NCI-H187 (cell line): ENCODE results near the gene TNRC18.

Experiments used
- DNase-seq, 2 experiments: peaks; one replicate each; lab custom pipeline; 2025; lab: John Stamatoyannopoulos, UW

The TNRC18 gene

GRCh38 chr7:5428478-5429252 lies 5.0 kb upstream of the TNRC18 start:
- DNase-seq: no peak

DNA sequence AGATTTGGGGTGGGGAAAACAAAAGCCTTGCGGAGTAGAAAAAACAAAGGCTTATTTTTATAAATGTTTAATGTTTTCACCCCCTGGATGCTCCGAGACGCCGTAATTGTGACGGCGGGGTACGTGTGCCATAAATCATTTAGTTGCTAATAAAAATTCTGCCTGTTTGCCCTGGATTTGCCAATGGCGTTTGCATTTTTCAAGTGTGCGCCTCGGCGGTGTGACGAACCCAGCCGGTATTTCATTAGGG lies 2.5 kb upstream of the TNRC18 start:
- DNase-seq: peak in 1 of 2 experiments; percentile 53

GRCh38 chr7:5425507-5426225 lies 2.0 kb upstream of the TNRC18 start:
- peak; percentile 51 to 75 for DNase-seq

DNA sequence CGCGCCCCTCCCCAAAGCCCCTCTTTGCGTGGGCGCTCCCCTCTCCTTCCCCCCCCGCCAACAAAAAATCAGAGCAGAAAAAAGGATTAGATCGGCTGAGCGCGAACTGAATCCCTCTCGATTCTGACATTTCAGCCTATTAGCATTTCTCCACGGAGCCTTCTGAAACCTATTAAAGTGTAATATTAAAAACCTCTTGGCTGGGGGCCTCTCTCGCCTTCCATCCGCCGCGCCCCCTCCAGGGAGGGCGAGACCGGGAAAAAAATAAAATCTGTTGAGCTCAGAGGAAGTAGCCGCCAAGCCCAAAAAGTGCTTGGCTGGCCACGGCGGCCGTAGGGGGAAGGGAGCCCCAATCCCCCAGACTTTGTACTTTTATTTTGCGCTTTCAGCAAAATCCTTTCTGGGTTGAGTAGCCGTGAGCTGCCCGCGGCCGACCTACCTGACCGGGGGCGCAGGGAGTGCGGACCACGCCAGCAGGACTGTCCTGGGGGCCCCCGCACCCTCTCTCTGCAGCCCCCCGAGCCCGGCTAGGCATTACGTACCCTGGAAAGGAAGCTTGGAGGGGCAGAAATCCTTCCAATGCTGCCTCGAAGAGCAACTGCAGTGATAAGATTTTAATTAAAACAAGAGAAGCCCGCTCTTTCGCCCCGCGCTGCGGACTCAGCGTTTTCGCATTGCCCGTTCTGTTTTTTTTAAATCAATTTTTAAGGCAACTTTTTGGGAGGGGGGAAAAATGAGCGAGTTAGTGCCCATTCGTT lies 1.3 kb upstream of the TNRC18 start:
- no peak for DNase-seq

- peak; percentile 96 to 98 for DNase-seq
Observed at GRCh38 chr7:5423976-5424748, 528 bp upstream of the TNRC18 start.

- no peak for DNase-seq
Observed at GRCh38 chr7:5422396-5423305, 983 bp downstream of the TNRC18 start.

DNA sequence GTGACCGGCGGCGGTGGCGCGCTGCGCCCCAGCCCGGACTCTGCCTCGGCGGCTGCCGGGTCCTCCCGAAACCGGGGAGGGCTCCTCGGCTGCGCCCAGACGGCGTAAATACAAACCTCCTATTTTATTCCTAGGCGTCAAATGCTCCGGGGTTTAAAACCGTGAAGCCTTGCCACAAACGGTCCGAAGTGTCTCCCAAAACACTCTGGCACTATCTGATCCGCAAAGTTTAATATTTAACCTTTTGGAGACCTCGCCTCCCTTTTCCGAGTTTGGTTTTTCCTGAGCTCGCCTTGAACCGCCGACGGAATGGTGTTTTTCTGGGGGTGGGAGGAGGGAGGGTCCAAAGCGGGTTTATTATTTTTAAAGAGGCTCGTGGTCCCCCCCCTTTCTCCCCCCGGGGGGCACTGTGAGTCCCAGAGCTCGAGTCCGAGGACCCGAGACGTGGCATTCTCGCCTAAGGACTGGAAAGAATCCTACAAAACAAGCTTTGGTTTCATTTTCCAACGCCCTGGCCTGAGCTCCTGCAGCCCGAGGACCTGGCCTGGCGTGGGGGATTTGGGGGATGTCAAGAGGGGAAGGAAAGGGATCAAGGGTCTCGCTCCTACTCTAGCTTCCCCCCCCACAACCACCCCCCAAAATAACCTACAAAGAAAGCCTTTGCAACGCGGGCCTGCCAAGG lies 1.8 kb downstream of the TNRC18 start:
- peak in 1 of 2 experiments; percentile 18 for DNase-seq

DNA sequence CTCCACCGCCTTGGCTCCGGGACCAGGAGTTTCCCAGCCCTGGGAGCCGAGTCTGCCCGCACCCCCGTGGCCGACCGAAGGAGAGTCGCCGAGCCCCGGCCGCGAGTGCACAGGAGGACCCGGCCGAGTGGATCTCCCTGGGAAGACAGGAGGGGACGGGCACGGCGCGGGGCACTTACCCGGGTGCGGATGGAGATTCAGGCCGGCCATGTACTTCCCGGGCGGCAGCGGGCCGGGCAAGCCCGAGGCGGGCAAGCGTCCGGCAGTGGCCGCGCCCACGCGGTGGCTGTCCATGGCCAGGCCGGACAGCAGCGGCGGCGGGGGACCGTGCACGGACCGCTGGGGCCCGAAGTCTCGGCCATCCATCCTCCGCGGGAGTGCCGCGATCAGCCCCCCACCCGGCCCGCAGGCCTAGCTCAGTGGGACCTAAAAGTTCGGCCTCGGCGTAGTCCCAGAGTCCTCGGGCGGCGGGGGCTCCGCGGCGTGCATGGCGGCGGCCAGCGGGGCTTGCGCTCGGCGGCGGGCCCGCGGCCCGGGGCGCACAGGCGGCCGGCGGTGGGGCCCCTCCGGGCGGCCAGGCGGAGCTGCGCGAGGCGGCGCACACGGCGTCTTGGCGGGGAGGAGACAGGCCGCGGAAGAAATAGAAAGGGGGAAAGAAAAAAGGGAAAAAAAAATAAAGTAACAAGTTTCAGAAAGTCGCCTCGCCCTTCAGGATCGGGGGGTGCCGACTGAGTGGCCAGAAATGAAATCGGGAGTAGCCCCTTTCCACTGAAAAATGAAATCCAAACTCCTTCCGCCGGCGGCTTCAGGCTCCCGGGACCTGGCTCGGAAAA lies 2.5 kb downstream of the TNRC18 start:
- no peak for DNase-seq

DNA sequence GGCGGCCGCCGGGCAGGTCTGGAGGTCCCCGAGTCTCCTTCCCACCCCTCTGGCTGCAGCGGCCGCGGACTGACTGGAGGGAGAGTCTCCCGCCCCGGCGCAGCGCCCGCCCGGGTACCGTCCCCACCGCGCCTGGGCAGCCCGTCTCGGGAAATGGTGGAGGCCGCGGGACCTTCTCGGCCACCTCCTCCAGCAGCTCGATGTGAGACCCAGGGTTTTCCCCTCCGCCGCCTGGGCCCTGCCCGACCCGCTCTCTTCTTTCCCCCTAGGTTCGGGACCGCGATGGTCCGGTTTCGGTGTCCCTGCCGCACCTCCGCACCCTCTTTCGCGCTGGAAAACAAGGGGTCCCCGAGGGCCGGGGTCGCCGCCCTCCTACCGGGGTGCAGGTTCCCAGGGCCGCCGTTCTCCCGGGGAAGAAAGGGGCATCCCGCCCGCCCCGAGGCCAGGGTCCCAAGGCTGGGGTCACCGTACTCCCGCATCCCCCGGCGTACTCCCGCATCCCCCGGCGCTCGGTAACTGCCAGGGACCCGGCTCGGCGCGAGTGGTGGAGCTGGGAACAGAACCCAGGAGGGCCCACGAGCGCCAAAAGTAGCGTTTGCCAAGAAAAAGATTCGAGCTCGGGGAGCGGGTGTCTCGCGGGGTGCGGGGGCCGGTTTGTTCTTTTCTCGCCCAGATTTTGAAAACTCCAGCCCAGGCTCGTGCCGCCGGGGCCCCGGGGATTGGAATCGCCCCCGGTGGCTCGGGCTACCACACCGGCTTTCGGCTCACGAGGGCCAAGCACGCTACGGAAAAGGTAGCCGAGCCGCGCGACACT lies 3.4 kb downstream of the TNRC18 start:
- no peak for DNase-seq

DNA sequence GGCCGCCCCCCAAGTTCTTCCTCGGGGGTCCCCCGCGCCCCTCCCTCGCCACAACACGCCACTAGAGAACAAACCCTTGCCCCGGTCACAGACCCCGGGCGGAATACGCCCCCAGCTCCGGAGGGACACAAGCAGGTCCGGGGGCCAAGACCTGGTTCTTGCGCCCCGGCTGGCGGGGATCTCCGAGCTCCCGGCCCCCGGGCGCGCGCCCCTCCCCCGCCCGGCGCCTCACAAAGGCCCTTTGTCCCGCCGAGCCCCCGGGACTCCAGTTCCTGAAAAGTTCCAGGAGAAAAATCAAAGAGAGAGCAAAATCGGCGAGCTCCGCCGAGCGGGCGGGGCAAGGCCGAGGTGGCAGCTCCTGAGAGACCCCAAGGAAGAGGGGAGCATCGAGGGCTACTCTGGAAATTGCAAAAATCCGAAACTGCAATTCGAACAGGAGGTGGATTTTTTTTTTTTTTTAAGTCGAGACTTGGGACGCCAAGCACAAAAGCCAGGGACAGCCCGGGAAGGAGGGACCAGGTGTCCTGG lies 4.0 kb downstream of the TNRC18 start:
- no peak for DNase-seq

DNA sequence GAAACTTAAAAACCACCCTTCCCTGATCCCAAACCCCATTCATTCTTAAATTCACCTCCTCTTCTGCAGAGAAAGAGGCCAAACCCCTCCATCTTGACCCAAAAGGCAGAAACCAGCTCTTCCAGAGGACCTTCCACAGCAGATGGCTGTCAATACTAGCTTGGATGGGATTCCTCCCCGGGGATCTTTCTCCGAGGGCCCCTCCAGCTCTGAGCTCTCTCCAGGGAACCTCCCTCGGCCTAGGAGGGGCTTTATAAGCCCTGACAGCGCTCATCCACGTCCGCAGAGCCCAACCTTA lies 5.4 kb downstream of the TNRC18 start:
- no peak for DNase-seq

GRCh38 chr7:5417106-5418071 lies 6.2 kb downstream of the TNRC18 start:
- DNase-seq: no peak

DNA sequence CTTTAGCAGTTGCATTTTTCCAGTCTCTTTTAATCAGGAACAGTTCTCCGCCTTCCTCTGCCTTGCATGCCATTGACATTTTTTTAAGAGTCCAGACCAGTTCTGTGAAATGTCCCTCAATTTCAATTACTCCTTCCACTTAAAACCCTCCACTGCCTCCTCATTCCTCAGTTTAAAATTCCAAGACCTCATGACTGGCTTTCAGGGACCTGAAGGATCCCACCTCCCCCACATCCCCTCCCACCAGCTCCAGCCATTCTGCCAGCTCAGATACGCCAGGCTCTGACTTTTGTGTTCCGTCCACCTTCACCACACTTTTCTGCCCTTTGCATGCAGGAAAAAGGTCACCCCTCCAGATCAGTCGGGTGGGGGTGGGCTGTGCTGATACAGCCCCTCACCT lies 8.7 kb downstream of the TNRC18 start:
- no peak for DNase-seq

GRCh38 chr7:5413449-5413786 lies 10.2 kb downstream of the TNRC18 start:
- DNase-seq: no peak

- no peak for DNase-seq
Observed at GRCh38 chr7:5408777-5409176, 14.9 kb downstream of the TNRC18 start.

DNA sequence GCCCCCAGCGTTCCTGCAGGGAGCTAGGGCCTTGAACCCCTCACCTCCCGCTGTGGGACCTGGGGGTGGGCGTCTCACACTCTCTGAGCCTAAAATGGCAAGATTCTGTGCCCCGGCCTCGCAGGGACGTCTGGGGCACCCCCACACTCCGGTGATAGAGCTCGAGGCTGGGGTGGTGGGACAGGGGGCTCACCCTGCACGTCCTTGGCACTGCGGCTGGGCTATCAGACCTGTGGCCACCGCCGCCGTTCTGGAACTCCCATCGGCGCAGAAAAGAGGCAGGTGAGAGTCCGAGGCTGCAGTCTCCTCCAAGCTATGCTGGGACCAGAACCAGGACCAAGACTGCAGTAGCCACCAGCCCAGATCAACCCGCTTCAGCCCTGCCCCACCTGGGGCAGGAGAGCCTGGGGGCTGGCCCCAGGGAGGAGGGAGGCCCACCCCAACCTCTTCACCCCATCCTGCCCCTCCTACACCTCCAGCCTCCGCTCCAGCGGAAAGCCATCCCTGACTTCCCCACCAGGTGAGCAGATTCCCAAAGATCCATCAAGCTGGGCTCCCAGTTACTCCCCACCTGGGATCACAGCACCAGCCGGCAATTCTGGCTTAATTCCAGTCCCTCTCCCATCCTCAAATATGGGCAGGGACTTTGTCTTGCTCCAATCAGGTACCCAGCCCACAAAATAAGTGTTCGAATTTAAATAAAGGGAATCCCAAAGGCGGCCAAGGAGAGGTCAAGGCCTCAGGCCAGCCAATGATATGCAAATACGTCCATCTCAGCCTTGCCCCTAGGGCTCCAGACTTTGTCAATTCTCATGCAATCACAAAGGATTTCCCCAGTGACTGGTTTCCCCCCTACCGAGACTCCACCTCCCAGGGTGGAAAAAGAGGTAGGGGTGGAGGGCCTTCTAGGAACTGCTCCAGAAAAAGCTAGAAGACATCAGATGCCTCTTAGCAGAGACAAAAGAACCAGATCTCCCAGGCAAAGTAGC lies 16.4 kb downstream of the TNRC18 start:
- no peak for DNase-seq

DNA sequence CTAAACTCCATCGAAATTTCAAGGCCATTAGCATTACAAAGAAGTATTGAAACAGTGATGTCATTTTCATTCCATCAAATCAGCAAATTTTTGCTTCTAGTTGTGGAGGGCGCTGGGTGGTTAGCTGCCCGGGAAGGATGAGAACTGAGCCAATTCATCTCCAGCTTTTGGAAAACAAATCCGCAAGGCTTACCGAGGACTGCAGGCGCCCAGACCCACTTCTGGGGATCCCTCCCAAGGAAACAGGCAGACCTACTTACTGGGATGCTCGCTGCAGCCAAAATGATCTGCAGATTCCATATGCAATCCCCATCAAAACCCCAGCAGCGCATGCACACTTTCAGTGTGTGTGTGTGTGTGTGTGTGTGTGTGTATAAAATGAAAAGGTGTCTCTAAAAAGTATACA lies 19.2 kb downstream of the TNRC18 start:
- no peak for DNase-seq
